ENCODE results near the gene MEX3A.

MEX3A gene

DNA sequence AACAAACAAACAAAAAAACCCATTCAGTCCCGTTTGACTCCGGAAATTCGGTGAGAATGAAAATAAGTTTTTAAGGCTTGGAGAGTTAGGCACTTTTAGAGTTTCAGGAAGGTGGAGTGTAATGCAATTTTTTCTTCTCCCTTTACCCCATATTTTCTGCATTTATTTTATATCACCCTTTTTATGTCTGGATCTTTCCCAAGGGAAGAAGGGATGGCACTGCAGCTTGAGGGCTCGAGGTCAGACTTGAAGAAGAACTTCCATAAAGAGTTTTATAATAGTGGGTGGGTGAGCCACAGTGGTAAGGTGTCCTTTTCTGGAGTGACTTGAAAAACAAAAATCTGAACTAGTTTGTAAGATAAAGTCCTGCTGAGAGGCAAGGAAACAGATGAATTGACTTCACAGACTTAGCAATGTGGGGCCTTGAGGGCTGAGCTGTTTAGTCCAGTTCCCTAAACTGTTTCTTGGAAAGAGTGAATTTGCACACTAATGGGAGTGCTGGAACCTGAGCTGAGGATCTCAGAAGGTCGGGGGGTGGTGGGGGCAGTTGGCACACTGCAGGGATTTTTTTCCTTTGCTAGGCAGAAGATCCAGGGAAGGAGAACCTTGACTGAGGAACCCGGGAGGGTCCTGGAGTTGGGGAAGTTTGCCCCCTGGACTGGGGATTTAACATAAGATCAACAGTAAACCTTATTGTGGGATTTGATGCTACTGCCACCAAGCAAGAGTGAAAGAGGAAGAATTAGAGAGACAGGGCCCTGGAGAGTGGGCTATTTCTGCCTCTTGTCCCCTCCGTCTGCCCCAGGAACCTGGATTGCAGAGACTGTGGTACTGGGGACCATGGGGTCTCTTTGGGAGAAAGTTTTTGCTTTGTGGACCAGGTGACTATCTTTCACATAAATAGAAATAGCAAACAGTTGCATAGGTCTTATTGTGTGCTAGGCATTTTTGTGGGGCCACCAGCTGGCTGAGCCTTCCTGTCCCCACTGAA is 1.8 kb upstream of the MEX3A start:
- peak overlapping the region; percentile 96 for H3K4me3 Mint-ChIP-seq
- H3K36me3 Mint-ChIP-seq (ENCODE audit: low read depth) = peaks cover 54% of the 10 kb centered on the region
- no peaks in the 10 kb centered on the region for H3K9me3 Mint-ChIP-seq
- peaks cover 67% of the 10 kb centered on the region for H3K27me3 Mint-ChIP-seq
- peak overlapping the region; percentile 94 for H3K27ac Mint-ChIP-seq
- peaks cover 47% of the 10 kb centered on the region for H3K4me1 Mint-ChIP-seq (ENCODE audit: low read depth)
- intact Hi-C loops (cut with micrococcal nuclease) = loop anchor here (2.0 to 5.0 kb wide), 2 partner anchors 29 to 107 kb away; partner anchors contain the start of genes ARHGEF2 and LAMTOR2

DNA sequence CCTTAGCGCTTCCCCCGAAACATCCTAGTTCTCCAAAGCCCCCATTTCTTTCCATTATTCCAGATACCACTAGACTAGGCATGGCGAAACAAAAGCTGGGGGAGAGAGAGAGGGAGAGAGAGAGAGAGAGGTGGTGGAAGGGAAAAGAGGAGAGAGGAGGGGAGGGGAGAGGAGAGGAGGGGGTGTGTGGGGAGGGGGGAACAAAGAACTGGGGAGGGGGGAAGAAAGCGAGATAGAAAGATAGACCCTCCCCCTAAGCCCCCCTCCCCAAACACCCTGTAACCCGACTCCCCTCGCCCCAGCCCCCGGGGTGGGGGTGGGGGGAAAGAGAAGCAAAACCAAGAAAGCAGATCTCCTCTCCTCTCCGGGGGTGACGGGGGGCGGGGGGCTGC is 352 bp downstream of the MEX3A start:
- intact Hi-C loops (cut with micrococcal nuclease) = loop anchor here (2.0 to 5.0 kb wide), 2 partner anchors 27 to 105 kb away; partner anchors contain the start of genes ARHGEF2 and LAMTOR2
- Mint-ChIP-seq H3K36me3 (ENCODE audit: low read depth) (peaks cover 42% of the 10 kb centered on the region), H3K4me3 (peak overlapping the region; percentile 96), H3K9me3 (no peaks in the 10 kb centered on the region), H3K4me1 (ENCODE audit: low read depth) (peaks cover 41% of the 10 kb centered on the region), H3K27ac (peak overlapping the region; percentile 94), H3K27me3 (peaks cover 77% of the 10 kb centered on the region)

DNA sequence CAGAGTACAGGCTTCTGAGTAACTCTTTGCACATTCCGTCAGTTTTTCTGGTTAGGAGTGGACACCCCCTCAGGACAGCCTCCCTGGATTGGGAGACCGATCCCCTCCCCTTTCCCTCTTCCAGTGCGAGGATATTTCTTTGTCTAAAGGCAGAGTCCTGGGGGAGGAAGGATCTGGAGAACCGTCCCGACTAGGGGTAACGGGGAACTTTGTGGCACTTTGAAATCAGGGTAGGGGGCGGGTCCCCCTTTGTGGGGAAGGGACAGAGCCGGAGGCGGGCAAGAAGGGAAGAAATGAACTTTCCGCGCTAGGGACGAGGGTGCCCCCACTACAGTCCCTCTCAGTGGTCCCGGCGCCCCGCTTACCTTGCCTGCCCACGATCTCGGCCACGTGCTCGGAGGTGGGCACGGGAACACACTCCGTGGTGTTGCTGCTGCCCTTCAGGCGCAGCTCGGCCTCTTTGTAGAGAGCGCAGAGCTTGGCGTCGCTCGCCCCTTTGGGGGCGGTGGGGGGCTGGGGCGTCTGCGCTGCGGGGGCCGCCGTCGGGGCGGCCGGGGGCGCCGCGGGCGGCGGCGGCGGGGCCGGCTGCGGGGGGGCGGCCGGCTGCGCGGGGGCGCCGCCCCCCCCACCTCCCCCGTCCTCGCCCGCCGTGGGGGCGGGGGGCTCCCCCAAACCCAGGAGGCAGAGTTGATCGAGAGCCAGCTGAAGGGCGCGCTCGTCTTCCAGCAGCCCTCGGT is 917 bp downstream of the MEX3A start:
- intact Hi-C loops (cut with micrococcal nuclease) = loop anchor here (5.0 kb wide), 1 partner anchor 104 kb away; the partner anchor contains the start of gene ARHGEF2
- H3K4me3 Mint-ChIP-seq = peak overlapping the region; percentile 96
- no peaks in the 10 kb centered on the region for H3K9me3 Mint-ChIP-seq
- H3K36me3 Mint-ChIP-seq (ENCODE audit: low read depth) = peaks cover 37% of the 10 kb centered on the region
- peaks cover 77% of the 10 kb centered on the region for H3K27me3 Mint-ChIP-seq
- peaks cover 41% of the 10 kb centered on the region for H3K4me1 Mint-ChIP-seq (ENCODE audit: low read depth)
- no peak overlapping the region for H3K27ac Mint-ChIP-seq

DNA sequence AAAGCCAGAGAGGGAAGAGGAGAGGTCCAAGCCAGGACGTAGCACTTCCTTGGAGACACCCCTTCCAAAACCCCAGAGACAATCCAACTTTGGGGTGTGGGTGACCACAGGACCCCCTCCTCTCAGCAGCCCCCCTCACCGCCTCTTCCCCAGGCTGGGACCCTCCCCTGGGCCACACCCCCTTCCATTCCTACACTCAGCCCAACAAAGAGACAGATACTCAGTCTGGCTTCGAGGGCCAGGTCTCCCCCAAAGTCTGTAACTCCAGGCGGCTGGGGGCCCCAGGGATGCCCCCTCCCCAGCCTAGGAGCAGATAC is 1.4 kb downstream of the MEX3A start:
- Mint-ChIP-seq H3K4me1 (ENCODE audit: low read depth) (peaks cover 43% of the 10 kb centered on the region), H3K9me3 (no peaks in the 10 kb centered on the region), H3K4me3 (no peak overlapping the region), H3K36me3 (ENCODE audit: low read depth) (peaks cover 31% of the 10 kb centered on the region), H3K27me3 (peaks cover 77% of the 10 kb centered on the region), H3K27ac (no peak overlapping the region)
- intact Hi-C loops (cut with micrococcal nuclease) = loop anchor here (5.0 kb wide), 1 partner anchor 104 kb away; the partner anchor contains the start of gene ARHGEF2

DNA sequence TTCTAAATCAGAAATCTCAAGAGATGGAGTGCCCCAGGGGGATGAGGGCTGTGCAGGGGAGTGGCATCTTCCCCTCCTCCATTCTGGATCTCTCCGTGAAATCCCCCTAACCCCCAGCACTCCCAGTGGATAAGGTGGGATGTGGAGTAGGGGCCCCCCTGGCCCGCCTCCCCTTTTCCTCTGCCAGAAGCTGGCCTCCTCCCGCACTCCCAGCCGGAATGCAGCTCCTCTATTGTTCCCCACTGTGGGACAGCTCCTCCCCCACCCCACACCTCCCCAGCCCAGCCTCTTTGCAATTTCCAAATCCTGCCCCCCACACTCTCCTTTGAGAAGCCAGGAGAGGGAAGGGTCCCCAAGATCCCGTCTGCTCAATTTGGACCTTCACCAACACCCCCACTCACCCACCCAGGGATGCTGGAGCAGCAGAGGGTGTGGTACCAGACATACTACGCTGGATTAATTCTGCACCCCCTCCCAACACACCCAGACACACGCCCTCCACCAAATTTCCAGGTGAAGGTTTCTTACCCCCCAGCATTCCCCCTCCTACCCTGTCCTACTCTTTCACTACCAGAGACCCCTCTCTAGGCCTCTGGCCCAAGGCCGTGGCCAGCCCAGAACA is 1.9 kb downstream of the MEX3A start:
- H3K27ac Mint-ChIP-seq = no peak overlapping the region
- H3K4me3 Mint-ChIP-seq = no peak overlapping the region
- intact Hi-C loops (cut with micrococcal nuclease) = loop anchor here (5.0 kb wide), 1 partner anchor 103 kb away; the partner anchor contains the start of gene ARHGEF2
- no peaks in the 10 kb centered on the region for H3K9me3 Mint-ChIP-seq
- peaks cover 27% of the 10 kb centered on the region for H3K36me3 Mint-ChIP-seq (ENCODE audit: low read depth)
- peaks cover 45% of the 10 kb centered on the region for H3K4me1 Mint-ChIP-seq (ENCODE audit: low read depth)
- peaks cover 77% of the 10 kb centered on the region for H3K27me3 Mint-ChIP-seq

DNA sequence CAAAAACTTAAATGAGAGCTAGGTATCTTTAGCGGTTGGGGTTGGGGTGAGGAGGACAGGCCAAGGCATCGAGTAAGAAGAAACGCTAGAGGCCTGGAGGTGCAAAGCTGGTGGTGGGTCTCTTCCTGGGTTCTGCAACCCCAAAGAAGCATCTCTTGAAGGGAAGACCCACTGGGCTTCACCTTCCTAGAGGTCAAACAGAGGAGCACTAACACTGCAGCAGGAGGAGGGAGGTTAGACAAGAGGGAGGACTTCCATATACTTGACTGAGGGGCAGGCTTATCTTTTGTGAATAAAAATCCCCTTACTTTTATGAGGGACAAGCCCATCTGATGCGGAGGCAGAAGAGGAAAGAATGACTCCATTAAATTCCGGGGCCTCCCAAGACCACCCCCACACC is 2.5 kb downstream of the MEX3A start:
- Mint-ChIP-seq H3K9me3 (no peaks in the 10 kb centered on the region), H3K27me3 (peaks cover 76% of the 10 kb centered on the region), H3K27ac (no peak overlapping the region), H3K4me3 (no peak overlapping the region), H3K36me3 (ENCODE audit: low read depth) (peaks cover 21% of the 10 kb centered on the region), H3K4me1 (ENCODE audit: low read depth) (peaks cover 43% of the 10 kb centered on the region)
- intact Hi-C loops (cut with micrococcal nuclease) = loop anchor here (5.0 kb wide), 1 partner anchor 102 kb away; the partner anchor contains the start of gene ARHGEF2

DNA sequence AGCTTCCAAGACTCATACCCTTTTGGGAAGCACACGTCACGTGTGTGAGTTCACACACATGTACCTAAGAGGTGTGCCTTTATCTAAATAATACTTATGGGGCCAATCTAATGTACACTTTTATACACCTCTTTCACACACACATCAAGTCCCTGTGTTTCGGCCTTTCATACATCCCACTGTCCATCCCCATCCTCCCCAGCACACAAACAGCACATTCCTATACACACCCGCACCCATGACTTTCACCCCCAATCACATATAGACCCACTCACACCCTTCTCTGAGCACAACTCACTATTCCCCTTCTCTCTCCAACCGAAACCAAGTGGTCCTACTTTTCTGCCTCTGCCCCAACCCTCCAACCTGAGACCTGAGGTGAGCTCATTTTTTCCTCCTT is 3.5 kb downstream of the MEX3A start:
- peaks cover 35% of the 10 kb centered on the region for H3K4me1 Mint-ChIP-seq (ENCODE audit: low read depth)
- peaks cover 80% of the 10 kb centered on the region for H3K27me3 Mint-ChIP-seq
- H3K27ac Mint-ChIP-seq = no peak overlapping the region
- no peak overlapping the region for H3K4me3 Mint-ChIP-seq
- intact Hi-C loops (cut with micrococcal nuclease) = no loop called here
- H3K9me3 Mint-ChIP-seq = no peaks in the 10 kb centered on the region
- peaks cover 15% of the 10 kb centered on the region for H3K36me3 Mint-ChIP-seq (ENCODE audit: low read depth)

DNA sequence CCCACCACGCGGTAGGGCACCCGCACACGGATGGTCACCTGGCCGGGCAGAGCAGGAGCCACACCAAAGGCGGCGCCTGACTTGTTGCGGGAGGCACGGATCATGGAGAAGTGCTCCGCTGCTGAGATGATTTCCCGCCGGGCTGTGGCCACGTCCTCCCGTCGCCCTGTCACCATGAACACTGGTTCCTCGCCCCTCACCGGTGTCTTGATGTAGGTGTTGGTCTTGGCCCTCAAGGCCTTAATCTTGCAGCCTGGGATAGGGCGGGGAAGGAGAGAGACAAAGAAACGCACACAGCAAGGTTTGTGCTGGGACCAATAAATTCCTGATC is 4.9 kb downstream of the MEX3A start:
- peaks cover 26% of the 10 kb centered on the region for H3K4me1 Mint-ChIP-seq (ENCODE audit: low read depth)
- intact Hi-C loops (cut with micrococcal nuclease) = no loop called here
- no peak overlapping the region for H3K4me3 Mint-ChIP-seq
- peaks cover 85% of the 10 kb centered on the region for H3K27me3 Mint-ChIP-seq
- peaks cover 3% of the 10 kb centered on the region for H3K36me3 Mint-ChIP-seq (ENCODE audit: low read depth)
- H3K27ac Mint-ChIP-seq = no peak overlapping the region
- H3K9me3 Mint-ChIP-seq = no peaks in the 10 kb centered on the region

DNA sequence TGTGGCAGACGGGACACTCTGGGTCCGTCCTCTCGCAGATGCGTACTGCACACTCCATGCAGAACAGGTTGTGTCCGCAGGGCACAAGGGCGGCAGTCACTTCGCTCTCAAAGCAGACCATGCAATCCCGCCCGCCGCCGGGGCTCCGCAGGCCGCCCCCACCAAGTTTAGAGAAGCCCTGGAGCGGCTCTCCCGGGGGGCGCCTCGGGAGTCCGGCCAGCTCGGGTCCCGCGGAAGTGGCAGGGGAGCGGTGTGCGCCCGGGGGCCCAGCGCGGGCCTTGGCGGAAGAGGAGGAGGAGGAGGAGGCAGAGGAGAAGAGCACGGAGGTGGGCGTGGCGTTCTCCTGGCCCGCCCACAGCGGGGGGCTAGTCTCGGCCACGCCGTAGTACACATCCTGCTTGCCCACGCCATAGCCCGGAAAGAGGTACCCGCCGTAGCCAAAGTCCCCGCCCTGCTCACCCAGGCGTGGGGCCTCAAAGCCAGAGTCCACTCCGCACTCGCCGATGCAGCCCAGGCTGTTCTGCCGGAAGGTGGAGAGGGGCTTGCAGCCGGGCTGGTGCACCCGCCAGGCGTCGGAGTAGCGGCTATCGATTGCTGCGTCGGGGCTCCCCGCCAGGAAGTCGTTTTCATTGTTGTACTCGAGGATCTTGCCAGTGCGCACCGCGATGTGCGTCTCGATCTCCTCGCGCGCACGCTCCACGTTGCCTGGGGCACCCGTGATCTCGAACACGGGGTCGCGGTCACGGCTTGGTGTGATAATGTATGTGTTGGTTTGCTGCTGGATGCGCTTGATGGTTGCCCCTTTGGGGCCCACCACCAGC is 5.4 kb downstream of the MEX3A start:
- intact Hi-C loops (cut with micrococcal nuclease) = no loop called here
- Mint-ChIP-seq H3K27ac (no peak overlapping the region), H3K36me3 (ENCODE audit: low read depth) (no peaks in the 10 kb centered on the region), H3K27me3 (peaks cover 86% of the 10 kb centered on the region), H3K4me3 (peak overlapping the region; percentile 55), H3K4me1 (ENCODE audit: low read depth) (peaks cover 26% of the 10 kb centered on the region), H3K9me3 (no peaks in the 10 kb centered on the region)

DNA sequence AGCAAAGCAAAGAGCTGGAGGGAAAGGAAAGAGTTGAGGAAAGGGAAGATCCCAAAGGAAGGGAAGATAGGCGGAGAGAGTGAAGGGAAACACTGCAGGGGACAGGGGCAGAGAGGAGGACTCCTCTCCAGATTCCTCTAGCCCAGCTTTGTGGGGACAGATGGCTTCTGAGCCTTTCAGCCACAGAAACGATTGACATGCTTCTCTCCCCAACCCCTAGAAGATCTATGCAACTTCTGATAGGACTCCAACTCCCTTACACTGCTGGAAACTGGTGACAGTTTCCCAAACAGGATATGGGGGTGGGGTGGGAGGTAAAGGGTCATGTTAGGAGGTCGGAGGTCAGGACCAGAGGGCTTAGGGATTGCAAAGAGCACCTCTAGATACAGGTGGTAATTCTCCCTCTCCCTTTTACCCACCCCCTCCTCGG is 6.5 kb downstream of the MEX3A start:
- Mint-ChIP-seq H3K4me3 (no peak overlapping the region), H3K27ac (peak overlapping the region; percentile 14), H3K4me1 (ENCODE audit: low read depth) (peaks cover 21% of the 10 kb centered on the region), H3K36me3 (ENCODE audit: low read depth) (no peaks in the 10 kb centered on the region), H3K27me3 (peaks cover 84% of the 10 kb centered on the region), H3K9me3 (no peaks in the 10 kb centered on the region)
- intact Hi-C loops (cut with micrococcal nuclease) = no loop called here

DNA sequence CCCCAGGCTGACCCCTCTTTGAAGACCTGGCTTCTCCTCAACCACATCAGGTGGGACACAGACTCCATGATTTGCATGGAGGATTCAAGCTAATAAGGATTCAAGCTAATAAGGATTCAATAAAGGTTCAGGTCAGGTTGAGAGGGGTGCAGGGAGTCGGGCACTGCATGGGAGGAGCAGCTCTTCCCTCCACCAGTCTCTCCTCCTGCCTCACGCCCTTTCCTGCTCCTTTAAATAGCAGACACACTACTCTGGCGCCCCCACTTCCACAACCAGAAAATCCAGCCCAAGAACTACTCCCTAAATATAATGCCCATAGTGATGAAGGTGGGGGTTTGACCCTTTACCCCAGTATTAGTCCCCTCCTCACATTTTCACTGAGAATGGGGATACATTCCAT is 7.1 kb downstream of the MEX3A start:
- H3K27me3 Mint-ChIP-seq = peaks cover 84% of the 10 kb centered on the region
- peaks cover 21% of the 10 kb centered on the region for H3K4me1 Mint-ChIP-seq (ENCODE audit: low read depth)
- no peak overlapping the region for H3K4me3 Mint-ChIP-seq
- no peaks in the 10 kb centered on the region for H3K36me3 Mint-ChIP-seq (ENCODE audit: low read depth)
- H3K9me3 Mint-ChIP-seq = no peaks in the 10 kb centered on the region
- H3K27ac Mint-ChIP-seq = peak overlapping the region; percentile 14
- intact Hi-C loops (cut with micrococcal nuclease) = no loop called here

DNA sequence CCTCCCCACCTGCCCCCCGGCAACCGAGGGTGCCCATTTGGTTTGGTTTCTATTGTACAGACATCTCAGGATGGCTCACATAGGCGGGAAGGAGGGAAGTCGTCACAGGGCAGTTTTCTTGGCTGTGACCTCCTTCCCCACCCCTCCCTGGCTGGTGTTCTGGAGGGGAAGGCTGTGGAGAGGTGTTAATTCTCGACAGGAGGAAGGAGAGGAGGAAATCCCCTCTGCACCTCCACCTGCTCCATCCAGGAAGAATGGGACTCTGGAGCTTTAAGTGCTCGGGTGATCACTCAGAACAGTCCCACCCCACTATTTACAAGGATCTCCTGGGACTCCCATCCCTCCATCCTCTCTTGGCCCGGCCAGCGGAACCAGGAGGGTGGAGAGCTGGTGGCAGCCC is 7.6 kb downstream of the MEX3A start:
- Mint-ChIP-seq H3K36me3 (ENCODE audit: low read depth) (no peaks in the 10 kb centered on the region), H3K4me3 (no peak overlapping the region), H3K27me3 (peaks cover 80% of the 10 kb centered on the region), H3K27ac (no peak overlapping the region), H3K4me1 (ENCODE audit: low read depth) (peaks cover 24% of the 10 kb centered on the region), H3K9me3 (no peaks in the 10 kb centered on the region)
- intact Hi-C loops (cut with micrococcal nuclease) = no loop called here

DNA sequence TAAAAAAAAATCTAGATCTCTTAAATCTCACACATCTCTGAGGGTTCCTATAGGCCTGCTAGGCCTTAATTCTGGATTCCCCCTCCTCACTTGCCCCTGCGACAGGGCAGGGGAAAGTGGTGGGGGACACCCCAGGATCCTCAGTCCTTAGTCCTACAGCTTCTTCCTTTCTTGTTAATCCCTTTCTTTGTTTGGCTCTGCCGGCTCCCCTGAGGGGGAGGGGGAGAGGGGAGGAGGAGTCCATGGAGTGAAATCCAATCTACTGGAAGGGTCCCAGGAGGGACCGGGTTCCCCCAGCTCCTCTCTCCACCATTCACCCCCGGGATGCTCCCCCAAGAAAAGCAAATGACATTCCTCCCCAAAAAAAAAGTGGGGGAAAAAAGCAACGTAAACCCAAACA is 8.5 kb downstream of the MEX3A start:
- H3K36me3 Mint-ChIP-seq (ENCODE audit: low read depth) = no peaks in the 10 kb centered on the region

More for the DNA sequence above, 8.5 kb downstream of the MEX3A start:
- H3K4me3 Mint-ChIP-seq = no peak overlapping the region
- no peaks in the 10 kb centered on the region for H3K9me3 Mint-ChIP-seq
- intact Hi-C loops (cut with micrococcal nuclease) = no loop called here
- peaks cover 27% of the 10 kb centered on the region for H3K4me1 Mint-ChIP-seq (ENCODE audit: low read depth)
- H3K27me3 Mint-ChIP-seq = peaks cover 71% of the 10 kb centered on the region
- H3K27ac Mint-ChIP-seq = no peak overlapping the region
